Caco-2 (cell line): Measurements from ENCODE around the gene FOXN3. TPM values are rescaled to one million over a fixed set of nuclear protein-coding genes. Genes with fewer than 3 reads are reported as not detected.

Source experiments
- BruUV-seq: library from RNA; stranded (reverse); fragments of 400-500 nt; replicated peaks from 2 replicates; lab custom pipeline; 2021; lab: Mats Ljungman, UMichigan
- CTCF ChIA-PET: fragments of 300-600 bp; sonication (Branson Sonifier 250); formaldehyde crosslinking; loops from one replicate; lab custom pipeline; 2022; ENCODE audit warnings: antibody characterized with exemption; lab: Charles Lee
- POLR2A ChIA-PET: fragments of 300-600 bp; sonication (Branson Sonifier 250); formaldehyde crosslinking; loops from one replicate; lab custom pipeline; 2022; ENCODE audit warnings: antibody characterized with exemption; lab: Charles Lee
- DNase-seq, 2 experiments: peaks; one replicate each; pipeline versions ENCODE4 v3.0.0 to v3.0.0-alpha.2; 2020 to 2022
- H3K27me3 ChIP-seq: replicated peaks from 2 replicates; pipeline ENCODE4 v1.6.0; 2011; ENCODE audit warnings: low read length; ENCODE audit not compliant: control insufficient read depth, insufficient read depth
- H3K36me3 ChIP-seq: 2 replicates; pipeline ENCODE4 v1.5.1; 2011; ENCODE audit warnings: low read length; ENCODE audit not compliant: control insufficient read depth, insufficient read depth
- H3K4me1 ChIP-seq: fragments of 250-450 bp; sonication (Bioruptor Pico); 2 replicates; pipeline ENCODE4 v1.5.1; 2020; ENCODE audit warnings: mild to moderate bottlenecking
- H3K4me3 ChIP-seq: 2 replicates; pipeline ENCODE4 v1.5.1; 2011; ENCODE audit warnings: low read depth, mild to moderate bottlenecking, control low read depth, low read length
- H3K9me3 ChIP-seq: fragments of 250-450 bp; sonication (Bioruptor Pico); 2 replicates; pipeline ENCODE4 v1.5.1; 2020; ENCODE audit warnings: mild to moderate bottlenecking, moderate library complexity
- H3K27ac Mint-ChIP-seq: one replicate; pipeline ENCODE4 v1.8.0; 2022; ENCODE audit warnings: mixed read lengths; ENCODE audit not compliant: unreplicated experiment
- H3K27me3 Mint-ChIP-seq: one replicate; pipeline ENCODE4 v1.8.0; 2022; ENCODE audit warnings: mixed read lengths; ENCODE audit not compliant: insufficient read depth, unreplicated experiment
- H3K36me3 Mint-ChIP-seq: one replicate; pipeline ENCODE4 v1.8.0; 2022; ENCODE audit warnings: mild to moderate bottlenecking, mixed read lengths; ENCODE audit not compliant: insufficient read depth, unreplicated experiment
- H3K4me1 Mint-ChIP-seq: one replicate; pipeline ENCODE4 v1.8.0; 2022; ENCODE audit warnings: low read depth, mixed read lengths; ENCODE audit not compliant: unreplicated experiment
- H3K4me3 Mint-ChIP-seq: one replicate; pipeline ENCODE4 v1.8.0; 2022; ENCODE audit warnings: mild to moderate bottlenecking, moderate library complexity, mixed read lengths; ENCODE audit not compliant: unreplicated experiment
- H3K9me3 Mint-ChIP-seq: one replicate; pipeline ENCODE4 v1.8.0; 2022; ENCODE audit warnings: mixed read lengths; ENCODE audit not compliant: unreplicated experiment
- CTCF ChIP-seq, 2 experiments: fragments of 200-600 bp in 1 of 2; IDR thresholded peaks; 1 replicate in 1 of 2; 2 replicates in 1 of 2; pipeline versions ENCODE4 v1.5.1 to v1.8.0; 2011 to 2022; ENCODE audit warnings: antibody characterized with exemption in 1 of 2, control low read depth in 1 of 2, inconsistent platforms in 1 of 2, low read depth in 1 of 2, low read length in 1 of 2, mild to moderate bottlenecking in 1 of 2, moderate library complexity in 1 of 2; ENCODE audit not compliant: insufficient read depth in 1 of 2, severe bottlenecking in 1 of 2, unreplicated experiment in 1 of 2
- intact Hi-C: fragments of 100-400 bp; cut with micrococcal nuclease; formaldehyde crosslinking; loops from one replicate; pipeline ENCODE4 v1.10.0; 2022; ENCODE audit not compliant: unreplicated experiment
- total RNA-seq: library from RNA; stranded (reverse); gene quantifications from 2 replicates; pipeline ENCODE4 v1.2.3, GENCODE V29; 2022

The FOXN3 gene
- total RNA-seq, 1 experiment from 2014 or later, result 20.6 TPM

- H3K4me3 ChIP-seq, result no peak overlapping the region
- no peaks in the 10 kb centered on the region for H3K9me3 ChIP-seq
- ChIA-PET POLR2A (no interaction called here), CTCF (no interaction called here)
- no peaks in the 10 kb centered on the region for H3K4me1 Mint-ChIP-seq
- no peaks in the 10 kb centered on the region for H3K27me3 Mint-ChIP-seq
- no peaks in the 10 kb centered on the region for H3K27me3 ChIP-seq
- H3K4me1 ChIP-seq, result no peaks in the 10 kb centered on the region
- no peaks in the 10 kb centered on the region for H3K36me3 Mint-ChIP-seq
- DNase-seq, result no peak
- no TSS peak for BruUV-seq
- H3K9me3 Mint-ChIP-seq, result no peaks in the 10 kb centered on the region
- TF ChIP-seq CTCF (IDR thresholded peaks at IDR 0.05; ENCODE audit: insufficient read depth in 1 of 2, low read depth in 1 of 2, low read length in 1 of 2, severe bottlenecking in 1 of 2, unreplicated experiment in 1 of 2), result no peak
- H3K27ac Mint-ChIP-seq, result no peak overlapping the region
- no peaks in the 10 kb centered on the region for H3K36me3 ChIP-seq
- intact Hi-C loops, result no loop called here
- H3K4me3 Mint-ChIP-seq, result no peak overlapping the region
These were observed 222.7 kb downstream of the FOXN3 start for GRCh38 chr14:89194376-89194775.

GRCh38 chr14:89190765-89191513 is 226.1 kb downstream of the FOXN3 start:
- no peaks in the 10 kb centered on the region for H3K9me3 ChIP-seq
- ChIA-PET CTCF (no interaction called here), POLR2A (no interaction called here)
- no peak for DNase-seq
- Mint-ChIP-seq H3K4me3 (no peak overlapping the region), H3K27ac (no peak overlapping the region), H3K4me1 (peaks cover 11% of the 10 kb centered on the region), H3K9me3 (no peaks in the 10 kb centered on the region), H3K36me3 (peaks cover 4% of the 10 kb centered on the region), H3K27me3 (no peaks in the 10 kb centered on the region)
- H3K4me1 ChIP-seq, result 0 out of 2 replicates have a peak, but pooled peaks cover 8% of the 10 kb centered on the region
- intact Hi-C loops, result no loop called here
- no peaks in the 10 kb centered on the region for H3K27me3 ChIP-seq
- BruUV-seq, result no TSS peak
- no peak overlapping the region for H3K4me3 ChIP-seq
- H3K36me3 ChIP-seq, result peaks cover 1% of the 10 kb centered on the region; the same call in 1 of the 2 replicates
- no peak for TF ChIP-seq CTCF (IDR thresholded peaks at IDR 0.05; ENCODE audit: insufficient read depth in 1 of 2, low read depth in 1 of 2, low read length in 1 of 2, severe bottlenecking in 1 of 2, unreplicated experiment in 1 of 2)

- no peak for DNase-seq
- intact Hi-C loops, result no loop called here
- H3K4me1 Mint-ChIP-seq, result peaks cover 13% of the 10 kb centered on the region
- no peak for TF ChIP-seq CTCF (IDR thresholded peaks at IDR 0.05; ENCODE audit: insufficient read depth in 1 of 2, low read depth in 1 of 2, low read length in 1 of 2, severe bottlenecking in 1 of 2, unreplicated experiment in 1 of 2)
- Histone ChIP-seq H3K9me3 (no peaks in the 10 kb centered on the region), H3K27me3 (no peaks in the 10 kb centered on the region), H3K36me3 (peaks cover 1% of the 10 kb centered on the region; the same call in 1 of the 2 replicates), H3K4me1 (0 out of 2 replicates have a peak, but pooled peaks cover 8% of the 10 kb centered on the region), H3K4me3 (no peak overlapping the region)
- H3K27me3 Mint-ChIP-seq, result no peaks in the 10 kb centered on the region
- POLR2A ChIA-PET, result no interaction called here
- CTCF ChIA-PET, result no interaction called here
- peaks cover 6% of the 10 kb centered on the region for H3K36me3 Mint-ChIP-seq
- H3K27ac Mint-ChIP-seq, result no peak overlapping the region
- no TSS peak for BruUV-seq
- H3K9me3 Mint-ChIP-seq, result no peaks in the 10 kb centered on the region
- H3K4me3 Mint-ChIP-seq, result no peak overlapping the region
These were observed 228.5 kb downstream of the FOXN3 start for GRCh38 chr14:89188492-89188891.
